Measurements from ENCODE around the gene AMOTL1. TPM values are rescaled to one million over a fixed set of nuclear protein-coding genes. Genes with fewer than 3 reads are reported as not detected.
"Not testable (repeated sequence)": the region's sequence is repeated elsewhere in the genome, so short reads cannot be mapped to it uniquely, and the experiment has no call there.

AMOTL1 gene
- total RNA-seq, 1 donor from 2014 or later: 32.6 TPM

DNA sequence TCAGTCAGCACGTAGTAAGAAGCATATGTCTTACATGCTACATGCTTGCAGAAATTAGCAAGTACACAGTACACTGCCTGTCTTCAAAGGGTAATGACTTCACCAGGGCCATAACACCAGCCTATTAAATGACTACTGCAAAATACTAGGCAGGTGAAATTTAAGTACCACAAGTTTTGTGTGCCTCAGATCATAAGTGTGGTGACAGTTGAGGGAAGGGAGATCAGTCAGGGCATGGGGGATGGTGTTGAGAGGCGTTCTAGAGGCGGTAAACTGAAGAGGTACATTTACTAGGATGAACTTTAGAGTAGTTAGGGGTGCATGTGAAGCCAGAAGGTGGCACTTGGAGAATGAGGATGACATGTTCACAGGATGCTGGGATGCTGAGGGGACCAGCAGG lies 22.0 kb downstream of the AMOTL1 start:
- Histone ChIP-seq H3K27ac (no peak overlapping the region), H3K4me1 (peaks cover 7 to 63% of the 10 kb centered on the region in 2 donors), H3K4me3 (no peak overlapping the region), H3K36me3 (no peaks in the 10 kb centered on the region), H3K27me3 (no peaks in the 10 kb centered on the region), H3K9me3 (no peaks in the 10 kb centered on the region)
- intact Hi-C loops (cut with DNase I): loop anchor here (10.0 kb wide), 1 partner anchor 305 kb away; no protein-coding TSS in a partner anchor
- DNase-seq (ENCODE audit: low spot score in 2 of 2): no peak
- TF ChIP-seq, protein P1, sequence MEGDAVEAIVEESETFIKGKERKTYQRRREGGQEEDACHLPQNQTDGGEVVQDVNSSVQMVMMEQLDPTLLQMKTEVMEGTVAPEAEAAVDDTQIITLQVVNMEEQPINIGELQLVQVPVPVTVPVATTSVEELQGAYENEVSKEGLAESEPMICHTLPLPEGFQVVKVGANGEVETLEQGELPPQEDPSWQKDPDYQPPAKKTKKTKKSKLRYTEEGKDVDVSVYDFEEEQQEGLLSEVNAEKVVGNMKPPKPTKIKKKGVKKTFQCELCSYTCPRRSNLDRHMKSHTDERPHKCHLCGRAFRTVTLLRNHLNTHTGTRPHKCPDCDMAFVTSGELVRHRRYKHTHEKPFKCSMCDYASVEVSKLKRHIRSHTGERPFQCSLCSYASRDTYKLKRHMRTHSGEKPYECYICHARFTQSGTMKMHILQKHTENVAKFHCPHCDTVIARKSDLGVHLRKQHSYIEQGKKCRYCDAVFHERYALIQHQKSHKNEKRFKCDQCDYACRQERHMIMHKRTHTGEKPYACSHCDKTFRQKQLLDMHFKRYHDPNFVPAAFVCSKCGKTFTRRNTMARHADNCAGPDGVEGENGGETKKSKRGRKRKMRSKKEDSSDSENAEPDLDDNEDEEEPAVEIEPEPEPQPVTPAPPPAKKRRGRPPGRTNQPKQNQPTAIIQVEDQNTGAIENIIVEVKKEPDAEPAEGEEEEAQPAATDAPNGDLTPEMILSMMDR (IDR thresholded peaks at IDR 0.05): no peak

DNA sequence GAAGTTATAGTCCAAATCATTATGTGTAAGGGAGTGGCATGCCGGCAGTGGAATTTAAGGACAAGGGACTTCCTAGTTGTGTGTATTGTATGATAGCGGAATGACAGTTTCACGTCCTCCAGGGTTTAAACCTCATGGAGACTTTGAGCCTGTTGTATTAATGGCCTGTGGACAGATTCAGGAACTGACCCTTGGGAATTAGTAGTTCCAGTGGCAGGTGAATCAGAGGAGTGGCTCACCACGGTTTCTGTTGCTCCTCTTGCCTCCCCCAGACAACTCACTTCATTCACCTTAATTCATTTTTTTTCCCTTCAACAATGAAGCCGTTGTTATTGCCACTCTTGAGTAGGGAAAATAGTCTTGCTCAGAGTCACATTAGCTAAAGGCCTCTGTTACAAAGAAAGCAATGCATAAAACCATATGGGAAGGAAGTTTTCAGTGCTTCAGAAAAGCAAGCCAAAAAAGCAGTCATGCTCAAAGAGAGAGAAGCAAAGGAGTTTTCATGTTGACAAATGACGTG lies 22.6 kb downstream of the AMOTL1 start:
- H3K36me3 ChIP-seq: no peaks in the 10 kb centered on the region
- peaks cover 7 to 58% of the 10 kb centered on the region in 2 donors for H3K4me1 ChIP-seq
- no peak for DNase-seq (ENCODE audit: low spot score in 2 of 2)
- intact Hi-C loops (cut with DNase I): loop anchor here (10.0 kb wide), 1 partner anchor 304 kb away; no protein-coding TSS in a partner anchor
- TF ChIP-seq, protein P1 (IDR thresholded peaks at IDR 0.05): no peak
- H3K27me3 ChIP-seq: no peaks in the 10 kb centered on the region
- H3K4me3 ChIP-seq: no peak overlapping the region
- no peaks in the 10 kb centered on the region for H3K9me3 ChIP-seq
- H3K27ac ChIP-seq: no peak overlapping the region

DNA sequence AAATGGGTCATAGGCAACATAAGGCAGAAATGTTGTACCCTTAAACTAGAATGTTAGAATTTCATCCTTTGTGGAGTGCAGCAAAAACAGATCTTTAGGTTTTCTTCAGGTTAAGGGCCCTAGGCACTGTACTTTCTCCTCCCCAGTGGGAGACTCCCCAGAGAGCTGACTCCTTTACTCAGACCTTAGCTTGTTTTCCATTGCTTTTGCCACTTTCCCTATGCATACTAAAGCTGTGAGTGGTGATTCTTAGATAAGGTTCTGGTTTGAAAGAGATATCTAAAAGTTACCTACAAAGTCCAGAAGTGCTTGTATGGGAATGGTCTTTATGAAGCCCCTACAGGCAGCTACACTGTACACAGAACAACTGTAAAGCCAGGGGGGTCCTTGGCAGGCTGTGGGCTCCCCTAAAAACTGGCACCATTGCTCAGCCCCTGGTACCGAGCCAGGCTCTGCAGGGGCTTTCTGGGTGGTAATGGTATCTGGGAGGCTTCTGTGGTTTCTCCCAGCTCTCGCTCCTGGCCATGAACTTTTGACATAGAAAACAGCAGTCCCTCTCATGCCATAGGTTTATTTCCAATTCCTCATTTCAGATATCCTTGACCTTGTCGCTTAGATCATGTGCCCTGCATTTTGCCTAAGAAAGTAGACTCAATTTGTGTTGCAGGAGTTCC lies 23.2 kb downstream of the AMOTL1 start:
- TF ChIP-seq, protein P1 (IDR thresholded peaks at IDR 0.05): no peak
- Histone ChIP-seq H3K4me3 (no peak overlapping the region), H3K36me3 (no peaks in the 10 kb centered on the region), H3K9me3 (no peaks in the 10 kb centered on the region), H3K27me3 (no peaks in the 10 kb centered on the region), H3K27ac (no peak overlapping the region), H3K4me1 (peaks cover 7 to 54% of the 10 kb centered on the region in 2 donors)
- intact Hi-C loops (cut with DNase I): loop anchor here (10.0 kb wide), 1 partner anchor 303 kb away; no protein-coding TSS in a partner anchor
- DNase-seq (ENCODE audit: low spot score in 2 of 2): no peak

DNA sequence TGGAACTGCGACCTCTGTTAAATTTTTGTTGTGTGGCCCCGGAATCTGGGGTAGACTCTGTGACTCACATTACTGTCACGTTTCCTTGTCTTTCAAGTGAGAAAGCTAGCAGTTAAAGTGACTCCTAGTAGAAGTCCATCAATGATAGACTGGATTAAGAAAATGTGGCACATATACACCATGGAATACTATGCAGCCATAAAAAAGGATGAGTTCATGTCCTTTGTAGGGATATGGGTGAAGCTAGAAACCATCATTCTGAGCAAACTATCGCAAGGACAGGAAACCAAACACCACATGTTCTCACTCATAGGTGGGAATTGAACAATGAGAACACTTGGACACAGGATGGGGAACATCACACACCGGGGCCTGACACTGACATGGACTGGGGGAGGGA lies 23.8 kb downstream of the AMOTL1 start:
- intact Hi-C loops (cut with DNase I): loop anchor here (10.0 kb wide), 1 partner anchor 303 kb away; no protein-coding TSS in a partner anchor
- peaks cover 7 to 50% of the 10 kb centered on the region in 2 donors for H3K4me1 ChIP-seq
- H3K27me3 ChIP-seq; H3K27ac ChIP-seq; DNase-seq (ENCODE audit: low spot score in 2 of 2); H3K9me3 ChIP-seq; H3K36me3 ChIP-seq; H3K4me3 ChIP-seq: not testable (repeated sequence)

DNA sequence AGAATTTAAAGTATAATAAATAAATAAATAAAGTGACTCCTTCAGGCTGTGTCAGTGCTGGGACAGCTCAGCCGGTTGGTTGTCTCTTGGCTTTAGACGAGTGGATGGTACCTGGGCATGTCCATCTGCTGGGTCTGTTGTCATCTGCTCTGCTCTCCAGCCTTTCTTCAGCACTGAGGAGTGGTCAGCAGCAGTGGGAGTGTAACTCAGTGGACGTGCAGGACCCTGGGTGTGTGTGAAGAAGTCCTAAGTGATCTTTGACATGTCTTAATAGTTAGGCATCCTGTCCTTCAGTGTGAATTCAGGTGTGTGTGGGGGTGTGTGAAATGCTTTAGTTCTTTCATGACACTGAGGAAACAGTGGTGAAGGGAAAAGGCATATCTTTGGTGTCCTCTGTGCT lies 24.3 kb downstream of the AMOTL1 start:
- DNase-seq (ENCODE audit: low spot score in 2 of 2): no peak
- Histone ChIP-seq H3K27ac (peak overlapping the region in 1 of 2 donors; percentile 26), H3K4me3 (no peak overlapping the region), H3K9me3 (no peaks in the 10 kb centered on the region), H3K36me3 (no peaks in the 10 kb centered on the region), H3K4me1 (peaks cover 7 to 50% of the 10 kb centered on the region in 2 donors), H3K27me3 (no peaks in the 10 kb centered on the region)
- intact Hi-C loops (cut with DNase I): loop anchor here (10.0 kb wide), 1 partner anchor 302 kb away; no protein-coding TSS in a partner anchor
- TF ChIP-seq, protein P1 (IDR thresholded peaks at IDR 0.05): no peak

DNA sequence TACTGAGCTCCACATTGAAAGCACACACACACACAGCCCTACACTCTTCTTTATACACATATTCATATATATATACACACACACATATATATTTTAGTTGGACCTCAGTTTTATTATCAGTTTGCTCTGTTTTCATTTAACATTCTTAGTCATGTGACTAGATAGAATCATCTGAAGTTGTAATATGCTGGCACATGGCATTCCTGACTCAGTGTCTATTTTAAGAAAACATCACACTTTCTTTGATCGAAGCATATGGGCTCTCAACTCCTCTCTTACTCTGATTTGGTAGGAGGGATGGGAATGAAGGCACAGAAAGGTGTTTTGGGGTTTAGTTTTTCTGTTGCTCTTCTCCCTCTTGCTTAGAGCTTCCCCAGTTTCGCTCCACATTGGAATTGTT lies 24.8 kb downstream of the AMOTL1 start:
- H3K4me3 ChIP-seq: no peak overlapping the region
- intact Hi-C loops (cut with DNase I): loop anchor here (10.0 kb wide), 1 partner anchor 302 kb away; no protein-coding TSS in a partner anchor
- TF ChIP-seq, protein P1 (IDR thresholded peaks at IDR 0.05): no peak
- DNase-seq (ENCODE audit: low spot score in 2 of 2): no peak
- H3K4me1 ChIP-seq: peaks cover 7 to 45% of the 10 kb centered on the region in 2 donors
- no peaks in the 10 kb centered on the region for H3K27me3 ChIP-seq
- peak overlapping the region; percentile 26 to 75 for H3K27ac ChIP-seq
- H3K36me3 ChIP-seq: no peaks in the 10 kb centered on the region
- no peaks in the 10 kb centered on the region for H3K9me3 ChIP-seq
